NCI-H1436 (cell line): ENCODE data around the gene IL21R.
"Not testable (repeated sequence)": the region's sequence is repeated elsewhere in the genome, so short reads cannot be mapped to it uniquely, and the experiment has no call there.

ENCODE experiments used
- DNase-seq: peaks from one replicate; lab custom pipeline; 2025; lab: John Stamatoyannopoulos, UW

IL21R gene

DNA sequence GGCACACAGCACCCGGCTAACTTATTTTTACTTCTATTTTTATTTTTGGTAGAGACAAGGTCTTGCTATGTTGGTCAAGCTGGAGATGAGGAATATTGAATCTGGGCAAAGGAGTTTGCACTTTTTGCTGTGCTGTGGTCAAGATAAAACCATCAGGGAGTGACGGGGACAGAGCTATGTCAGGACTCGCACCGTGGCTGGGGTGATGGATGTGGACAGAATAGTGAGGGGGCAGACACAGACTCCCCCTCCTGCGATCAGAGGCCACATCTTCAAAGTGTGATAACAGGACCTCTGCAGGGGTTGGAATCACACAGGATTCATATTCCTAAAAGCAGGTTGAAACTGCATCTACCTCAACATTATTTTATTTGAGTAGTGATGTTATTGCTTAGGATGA, 25.6 kb downstream of the IL21R start:
- DNase-seq = no peak

DNA sequence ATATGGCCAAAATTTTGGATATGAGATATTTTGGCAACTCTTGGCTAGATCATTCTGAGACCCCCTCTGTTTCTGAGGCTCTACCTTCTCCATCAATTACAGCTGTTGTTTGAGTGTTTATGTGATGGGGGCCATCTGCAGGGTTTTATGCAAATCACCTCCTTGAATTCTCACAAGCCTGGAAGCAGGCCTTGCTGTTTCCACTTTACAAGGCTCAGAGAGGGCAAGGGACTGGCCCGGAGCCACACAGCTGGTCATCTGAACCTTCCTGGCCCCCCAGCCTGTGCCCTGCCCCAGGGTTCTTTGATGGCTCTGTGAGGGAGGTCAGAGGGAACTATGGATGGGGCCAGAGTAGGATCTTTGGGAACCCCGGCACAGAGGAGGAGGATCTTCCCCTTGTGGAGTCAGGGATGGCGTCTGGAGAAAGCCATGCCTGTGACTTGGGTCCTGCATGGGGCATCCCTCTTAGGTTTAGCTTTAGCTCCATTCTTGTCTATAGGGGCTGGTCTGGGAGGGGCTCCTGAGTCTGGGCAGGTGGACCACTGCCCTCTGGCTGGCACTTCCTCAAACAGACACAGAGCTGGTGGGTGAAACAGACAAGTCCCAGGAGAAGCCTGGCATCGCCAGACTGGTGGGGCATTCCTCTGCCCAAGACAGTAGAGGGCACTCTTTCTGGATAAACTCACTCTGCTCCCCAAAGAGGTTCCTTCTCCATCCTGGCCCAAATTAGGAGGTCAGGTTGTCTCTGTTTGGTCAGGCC, 26.2 kb downstream of the IL21R start:
- no peak for DNase-seq

DNA sequence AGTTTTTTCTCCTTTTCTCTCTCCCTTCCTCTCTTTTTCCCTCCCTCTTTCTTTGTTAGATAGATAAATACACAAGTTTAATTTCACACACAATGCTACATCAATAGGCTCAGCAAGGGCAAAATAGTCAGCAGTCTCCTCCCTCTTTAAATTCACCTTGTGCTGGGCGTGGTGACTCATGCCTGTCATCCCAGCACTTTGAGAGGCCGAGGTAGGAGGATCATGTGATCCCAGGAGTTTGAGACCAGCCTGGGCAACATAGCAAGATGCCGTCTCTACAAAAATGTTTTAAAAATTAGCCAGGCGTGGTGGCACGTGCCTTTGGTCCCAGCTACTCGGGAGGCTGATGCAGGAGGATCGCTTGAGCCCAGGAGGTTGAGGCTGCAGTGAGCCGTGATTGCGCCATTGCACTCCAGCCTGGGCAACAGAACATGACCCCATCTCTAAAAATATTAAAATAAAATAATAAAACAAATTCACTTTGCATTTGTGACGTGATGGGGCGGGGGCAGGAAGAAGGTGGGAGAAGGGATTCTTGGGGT, 27.4 kb downstream of the IL21R start:
- DNase-seq = no peak

DNA sequence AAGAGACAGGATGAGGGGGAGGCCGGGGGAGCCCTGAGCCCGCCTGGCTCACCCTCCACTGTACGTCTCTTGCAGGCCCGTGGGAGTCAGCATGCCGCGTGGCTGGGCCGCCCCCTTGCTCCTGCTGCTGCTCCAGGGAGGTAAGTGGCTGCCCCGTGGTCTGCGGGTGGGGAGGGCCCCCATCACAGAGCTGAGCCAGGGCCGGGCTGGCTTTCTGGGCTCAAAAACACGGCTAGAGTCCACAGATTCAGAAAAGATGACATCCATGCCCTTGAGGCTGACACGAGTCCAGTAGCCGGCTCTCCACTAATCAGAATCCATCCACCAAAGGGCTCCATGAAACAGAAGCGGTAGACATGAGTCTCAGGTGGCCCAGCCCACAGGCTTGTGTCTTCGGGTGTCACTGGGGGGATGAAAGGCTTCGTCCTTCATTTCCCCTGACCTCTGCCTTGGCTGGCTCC, 28.0 kb downstream of the IL21R start:
- no peak for DNase-seq

DNA sequence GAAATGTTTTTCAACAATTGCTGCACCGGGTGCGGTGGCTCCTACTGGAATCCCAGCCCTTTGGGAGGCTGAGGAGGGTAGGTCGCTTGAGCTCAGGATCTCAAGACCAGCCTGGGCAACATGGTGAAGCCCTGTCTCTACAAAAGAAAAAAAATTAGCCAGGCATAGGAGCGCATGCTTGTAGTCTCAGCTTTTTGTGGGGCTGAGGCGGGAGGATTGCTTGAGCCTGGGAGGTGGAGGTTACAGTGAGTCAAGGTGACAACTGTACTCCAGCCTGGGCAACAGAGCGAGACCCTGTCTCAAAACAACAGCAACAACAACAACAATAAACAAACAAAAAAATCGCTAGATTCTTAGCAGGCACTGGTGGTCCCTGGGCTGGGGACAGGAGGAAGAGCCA, 28.5 kb downstream of the IL21R start:
- no peak for DNase-seq

DNA sequence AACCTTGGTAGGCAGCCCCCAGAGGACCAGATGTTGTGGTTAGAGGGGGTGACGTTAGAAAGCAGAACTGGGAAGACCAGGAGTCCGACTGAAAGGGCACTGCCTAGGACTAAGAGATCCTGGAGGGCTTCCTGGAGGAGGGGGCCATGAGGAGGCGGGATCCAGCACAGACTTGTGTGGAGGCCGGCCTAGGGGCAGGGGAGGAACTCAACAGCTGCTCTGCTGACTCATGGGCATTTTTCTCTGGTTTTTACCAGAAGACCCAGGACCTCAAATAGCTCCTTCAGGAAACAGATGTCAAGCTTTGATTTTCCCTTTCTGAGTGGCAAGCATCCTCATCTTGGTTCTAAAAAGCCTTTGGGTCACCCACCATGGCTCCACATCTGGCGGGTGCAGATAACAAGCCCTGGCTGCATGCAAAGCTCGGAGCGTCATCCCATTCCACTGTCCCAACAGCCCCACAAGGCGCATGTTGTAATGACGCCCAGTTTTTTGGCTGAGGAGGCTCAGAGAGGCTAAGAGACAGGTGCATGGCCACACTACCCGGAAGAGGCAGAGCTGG, 29.0 kb downstream of the IL21R start:
- no peak for DNase-seq

DNA sequence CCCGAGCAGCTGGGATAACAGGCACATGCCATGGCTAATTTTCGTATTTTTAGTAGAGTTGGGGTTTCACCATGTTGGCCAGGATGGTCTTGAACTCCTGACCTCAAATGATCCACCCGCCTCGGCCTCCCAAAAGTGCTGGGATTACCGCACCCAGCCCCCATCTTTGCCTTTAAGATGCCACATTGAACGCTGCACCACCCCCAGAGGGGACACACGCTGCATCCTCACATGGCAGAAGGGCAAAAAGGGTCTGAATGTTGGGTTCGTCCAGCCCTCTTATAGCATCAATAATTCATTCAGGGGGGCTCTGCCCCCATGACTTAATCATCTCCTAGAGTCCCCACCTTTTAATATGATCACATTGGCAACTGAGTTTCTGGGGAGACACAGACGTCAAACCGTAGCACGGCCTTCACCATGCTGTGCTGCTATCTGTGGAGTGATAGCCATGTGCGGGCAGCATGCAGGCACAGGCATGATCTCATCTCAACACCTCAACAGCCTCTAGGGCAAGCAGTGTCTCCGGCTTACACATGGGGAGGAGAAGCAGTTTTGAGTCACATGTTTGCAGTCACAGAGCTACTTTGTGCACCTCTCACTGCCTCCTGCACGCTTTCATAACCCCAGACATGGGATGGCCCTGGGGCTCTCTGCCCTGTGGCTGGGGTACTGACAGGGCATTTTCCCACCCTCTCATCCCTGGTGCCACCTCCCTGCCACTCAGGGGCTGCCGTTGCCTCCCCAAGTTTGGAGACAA, 30.0 kb downstream of the IL21R start:
- DNase-seq = no peak

DNA sequence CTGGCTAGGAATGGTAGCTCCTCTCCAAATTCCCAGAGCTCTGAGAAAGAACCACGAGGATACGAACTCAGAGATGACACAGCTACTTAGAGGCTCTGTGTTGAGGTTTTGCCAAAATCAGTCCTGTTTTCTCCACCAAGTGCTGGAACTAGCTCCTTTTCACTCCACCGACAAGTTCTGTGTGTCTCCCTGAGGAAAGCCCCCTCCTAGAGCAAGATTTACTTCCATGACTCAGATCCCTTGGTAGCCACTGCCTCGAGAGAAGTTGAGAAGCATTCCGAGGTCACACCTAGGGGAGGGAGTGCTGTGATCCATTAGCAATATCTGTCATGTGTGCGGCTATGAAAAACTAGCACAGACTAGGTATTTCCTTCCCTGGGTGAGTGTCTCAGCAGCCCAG, 30.6 kb downstream of the IL21R start:
- no peak for DNase-seq

DNA sequence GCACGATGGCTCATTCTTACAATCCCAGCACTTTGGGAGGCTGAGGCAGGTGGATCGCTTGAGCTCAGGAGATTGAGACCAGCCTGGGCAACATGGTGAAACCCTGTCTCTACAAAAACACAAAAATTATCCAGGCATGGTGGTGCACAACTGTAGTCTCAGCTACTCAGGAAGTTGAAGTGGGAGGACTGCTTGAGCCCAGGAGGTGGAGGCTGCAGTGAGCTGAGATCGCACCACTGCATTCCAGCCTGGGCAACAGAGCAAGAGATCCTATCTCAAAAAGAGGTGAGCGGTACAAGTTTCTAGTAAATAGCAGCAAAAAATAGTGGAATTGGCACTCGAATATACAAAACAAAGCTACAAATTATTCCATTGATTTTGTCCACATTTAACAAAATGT, 31.2 kb downstream of the IL21R start:
- not testable (repeated sequence) for DNase-seq

DNA sequence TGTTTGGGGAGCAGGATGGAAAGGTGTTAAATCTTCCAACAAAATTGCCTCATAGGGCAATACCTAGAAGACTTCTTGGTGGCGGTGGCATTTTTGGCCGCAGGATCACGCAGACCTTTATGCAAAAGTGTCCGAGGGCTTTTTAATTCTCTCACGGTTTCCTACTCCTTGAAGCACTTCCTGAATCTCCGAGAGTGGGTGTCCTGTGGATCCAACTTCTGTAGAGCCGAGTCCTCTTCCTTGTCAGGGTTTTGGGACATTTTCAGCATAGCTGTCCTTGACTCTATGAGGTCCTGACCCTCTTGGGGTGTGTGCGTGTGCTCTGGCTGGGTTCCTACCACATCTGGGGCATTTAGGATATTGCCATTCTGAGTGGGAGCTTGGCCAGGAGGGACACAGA, 31.7 kb downstream of the IL21R start:
- DNase-seq = no peak

DNA sequence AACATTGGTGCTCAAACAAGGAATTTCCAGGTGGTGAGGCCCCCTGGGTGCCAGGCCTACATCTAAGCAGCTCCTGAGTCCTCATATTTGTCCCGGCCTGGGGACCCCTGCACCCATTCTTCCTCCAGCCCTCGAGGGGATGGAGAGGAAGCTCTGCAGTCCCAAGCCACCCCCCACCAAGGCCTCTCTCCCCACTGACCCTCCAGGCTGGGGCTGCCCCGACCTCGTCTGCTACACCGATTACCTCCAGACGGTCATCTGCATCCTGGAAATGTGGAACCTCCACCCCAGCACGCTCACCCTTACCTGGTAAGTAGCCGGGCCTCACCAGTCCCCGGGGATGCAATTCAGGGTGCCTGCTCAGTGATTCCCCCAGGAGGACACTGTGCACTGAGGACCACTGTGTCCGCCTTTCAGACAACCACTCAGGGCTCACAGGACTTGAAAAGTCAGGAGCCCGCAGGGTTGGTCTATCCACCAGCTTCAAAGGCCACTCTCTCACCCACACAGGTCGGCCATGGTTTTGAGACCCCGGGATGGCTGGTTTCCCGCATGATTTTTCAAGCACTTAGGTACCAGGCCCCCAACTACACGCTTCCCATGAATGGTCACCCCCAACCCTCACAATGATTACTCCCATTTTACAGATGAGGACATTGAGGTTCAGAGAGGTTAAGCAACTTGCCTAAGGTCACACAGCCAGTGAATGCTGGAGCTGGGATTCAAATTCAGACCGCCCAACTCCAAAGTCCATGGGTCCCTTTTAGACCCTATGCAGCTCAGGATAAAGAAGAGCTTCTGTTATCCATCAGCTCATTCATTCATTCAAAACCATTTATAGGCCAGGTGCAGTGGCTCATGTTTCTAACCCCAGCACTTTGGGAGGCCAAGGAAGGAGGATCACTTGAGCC, 32.4 kb downstream of the IL21R start:
- no peak for DNase-seq

DNA sequence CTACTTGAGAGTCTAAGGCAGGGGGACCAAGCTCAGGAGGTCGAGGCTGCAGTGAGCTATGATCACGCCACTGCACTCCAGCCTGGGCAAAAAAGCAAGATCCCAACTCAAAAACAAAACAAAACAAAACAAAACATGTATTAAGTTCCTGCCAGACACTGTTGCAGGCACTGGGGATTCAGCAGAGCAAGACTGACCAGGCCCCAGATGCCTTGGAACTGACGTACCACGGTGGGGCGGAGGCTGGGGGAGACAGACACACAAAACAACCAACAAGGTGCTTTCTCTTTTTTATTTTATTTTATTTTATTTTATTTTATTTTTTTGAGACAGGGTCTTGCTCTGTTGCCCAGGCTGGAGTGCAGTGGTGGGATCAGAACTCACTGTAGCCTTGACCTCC, 33.2 kb downstream of the IL21R start:
- not testable (repeated sequence) for DNase-seq

DNA sequence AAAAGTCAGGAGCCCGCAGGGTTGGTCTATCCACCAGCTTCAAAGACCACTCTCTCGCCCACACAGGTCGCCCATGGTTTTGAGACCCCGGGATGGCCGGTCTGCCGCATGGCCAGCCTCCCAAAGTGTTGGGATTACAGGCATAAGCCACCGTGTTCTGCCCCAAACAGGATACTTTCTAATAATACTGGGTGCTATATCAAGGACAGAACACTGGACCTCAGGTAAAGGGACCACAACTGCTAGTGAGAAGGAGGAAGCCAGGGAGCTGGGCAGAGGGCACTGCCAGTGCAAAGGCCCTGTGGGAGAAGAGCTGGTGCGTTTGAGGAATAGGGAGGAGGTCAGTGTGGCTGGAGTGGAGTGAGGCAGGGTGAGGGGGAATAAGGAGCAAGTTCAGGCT, 34.1 kb downstream of the IL21R start:
- no peak for DNase-seq

DNA sequence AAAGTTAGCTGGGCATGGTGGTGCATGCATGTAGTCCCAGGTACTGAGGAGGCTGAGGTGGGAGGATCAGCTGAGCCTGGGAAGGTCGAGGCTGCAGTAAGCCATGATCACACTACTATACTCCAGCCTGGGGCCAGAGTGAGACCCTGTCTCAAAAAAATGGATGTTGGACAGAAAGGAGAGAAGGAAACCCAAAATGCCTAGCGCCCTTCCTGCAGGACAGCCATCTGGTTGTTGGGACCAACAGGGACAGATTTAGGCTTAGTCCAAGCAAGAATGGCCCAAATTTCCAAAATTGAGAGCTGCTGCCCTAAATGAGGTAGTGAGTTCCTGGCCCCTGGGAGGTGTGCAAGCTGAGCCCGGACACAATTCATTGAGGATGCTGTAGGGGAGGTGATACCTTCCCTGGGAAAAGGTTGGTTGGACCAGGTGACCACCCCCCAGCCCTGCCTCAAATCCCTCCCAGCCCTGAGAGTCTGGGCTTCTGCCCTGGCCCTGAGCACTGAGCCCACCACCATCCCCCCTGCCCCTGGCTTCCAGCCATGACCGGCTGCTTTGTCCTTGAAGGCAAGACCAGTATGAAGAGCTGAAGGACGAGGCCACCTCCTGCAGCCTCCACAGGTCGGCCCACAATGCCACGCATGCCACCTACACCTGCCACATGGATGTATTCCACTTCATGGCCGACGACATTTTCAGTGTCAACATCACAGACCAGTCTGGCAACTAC, 35.1 kb downstream of the IL21R start:
- DNase-seq = no peak

DNA sequence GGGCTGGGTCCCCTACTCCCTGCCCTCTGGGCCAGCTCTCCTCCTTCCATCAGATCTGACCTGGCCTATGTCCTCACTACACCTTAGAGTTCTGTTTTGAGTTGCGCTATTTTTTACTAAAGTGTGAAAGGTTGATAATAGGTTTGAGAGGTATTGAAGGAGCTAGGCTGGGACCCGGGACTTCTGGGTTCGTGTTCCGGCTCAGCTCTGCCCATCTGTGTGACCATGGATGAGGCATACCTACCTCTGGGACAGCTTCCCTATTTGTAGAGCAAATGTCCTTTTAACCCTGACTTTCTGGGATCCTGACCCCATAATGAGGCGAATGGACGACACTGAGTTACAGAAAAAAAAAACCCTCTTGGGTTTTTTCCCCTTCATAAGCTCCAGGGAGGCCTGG, 36.0 kb downstream of the IL21R start:
- no peak for DNase-seq

DNA sequence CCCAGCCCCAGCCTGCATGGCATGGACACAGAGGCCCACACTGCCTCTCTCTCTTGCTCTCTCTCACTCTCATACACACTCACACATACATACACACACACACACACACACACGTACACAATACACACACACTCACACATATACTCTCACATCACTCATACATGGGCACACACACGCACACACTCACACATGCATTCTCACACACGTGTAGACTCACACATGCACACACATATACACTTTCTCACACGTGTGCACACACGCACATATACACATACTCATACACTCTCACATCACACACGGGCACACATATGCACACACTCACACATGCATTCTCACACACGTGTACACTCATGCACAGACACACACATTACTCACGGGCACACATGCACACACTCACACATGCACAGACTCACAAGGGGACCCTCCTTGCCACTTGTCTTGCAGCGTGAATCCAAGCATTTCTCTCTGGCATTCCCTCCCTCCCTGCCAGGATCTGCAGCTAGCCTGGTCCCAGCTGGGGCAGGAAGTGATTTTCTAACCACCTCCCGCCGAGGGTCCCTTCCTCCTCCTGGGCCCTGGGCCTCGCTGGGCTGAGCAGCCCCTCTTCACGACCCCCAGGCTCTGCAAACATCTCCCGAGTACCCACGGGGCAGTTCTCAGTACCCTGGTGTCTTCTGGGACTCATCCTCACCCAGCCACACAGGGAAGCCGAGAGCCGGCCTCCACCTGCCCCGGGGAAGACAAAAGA, 37.5 kb downstream of the IL21R start:
- no peak for DNase-seq

DNA sequence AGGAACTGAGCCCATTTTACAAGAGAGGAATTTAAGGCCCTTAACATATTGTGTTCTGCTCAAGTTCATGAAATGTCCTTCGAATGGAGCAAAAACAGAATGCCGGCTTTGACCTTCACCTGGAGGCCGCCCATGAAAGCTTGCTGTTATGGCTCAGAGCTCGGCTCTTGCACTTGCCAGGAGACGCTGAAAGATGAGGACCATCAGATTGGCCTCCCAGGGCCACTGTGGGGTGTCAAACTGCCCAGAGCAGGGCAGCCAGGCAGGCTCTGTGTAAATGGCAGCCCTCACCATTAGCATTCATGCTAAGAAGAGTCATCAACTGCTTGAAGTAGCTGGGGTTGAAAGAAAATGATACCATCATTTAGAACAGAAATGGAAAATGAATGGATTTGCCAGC, 39.3 kb downstream of the IL21R start:
- DNase-seq = no peak

DNA sequence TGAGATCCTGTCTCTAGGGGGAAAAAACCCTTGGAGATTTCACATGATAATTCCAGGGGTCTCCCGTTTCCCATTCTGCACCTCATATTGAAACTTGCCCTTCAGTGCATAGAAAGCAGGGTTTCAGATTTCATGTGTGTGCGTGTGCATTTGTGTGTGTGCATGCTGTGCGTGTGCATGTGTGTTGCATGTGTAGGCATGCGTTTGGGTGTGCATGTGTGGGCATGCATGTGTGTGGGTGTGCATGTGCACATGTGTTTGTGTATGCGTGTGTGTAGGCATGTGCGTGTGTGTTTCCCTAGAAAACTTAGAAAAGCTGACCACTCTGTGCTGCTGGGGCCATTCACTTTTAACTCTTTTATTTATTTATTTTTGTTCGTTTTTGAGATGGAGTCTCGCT, 40.0 kb downstream of the IL21R start:
- DNase-seq = no peak

DNA sequence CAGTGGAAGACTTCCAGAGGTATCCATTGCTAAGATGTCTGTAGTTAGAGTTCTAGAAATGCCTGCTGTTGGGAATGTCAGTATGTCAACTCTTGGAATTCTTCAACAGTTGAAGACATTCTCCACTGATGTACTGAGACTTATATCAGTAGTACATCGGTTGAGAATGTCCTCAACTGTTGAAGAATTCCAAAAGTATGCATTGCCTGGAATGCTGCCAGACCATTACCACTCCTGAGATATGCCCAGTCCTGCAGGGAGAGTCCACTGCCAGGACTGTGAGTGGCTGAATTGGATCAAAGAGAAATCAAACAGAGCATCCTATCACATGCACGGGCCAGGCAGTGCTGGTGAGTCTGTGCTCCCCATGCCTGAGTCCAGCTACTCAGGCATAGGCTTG, 42.0 kb downstream of the IL21R start:
- no peak for DNase-seq

DNA sequence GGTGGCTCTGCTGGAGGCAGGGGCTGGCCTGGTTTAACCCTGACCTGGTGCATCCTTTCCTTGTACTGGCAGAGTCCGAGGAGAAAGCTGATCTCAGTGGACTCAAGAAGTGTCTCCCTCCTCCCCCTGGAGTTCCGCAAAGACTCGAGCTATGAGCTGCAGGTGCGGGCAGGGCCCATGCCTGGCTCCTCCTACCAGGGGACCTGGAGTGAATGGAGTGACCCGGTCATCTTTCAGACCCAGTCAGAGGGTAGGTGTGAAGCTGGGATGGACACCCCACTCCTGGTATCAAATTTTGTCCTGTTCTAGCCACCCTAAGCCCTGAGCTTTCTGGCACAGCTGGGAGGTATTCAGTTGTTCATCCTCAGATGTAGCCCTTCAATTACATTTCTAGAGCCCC, 42.5 kb downstream of the IL21R start:
- DNase-seq = no peak
